GM19328 (cell line): ENCODE data around the gene IP6K1.
"Not testable (repeated sequence)": the region's sequence is repeated elsewhere in the genome, so short reads cannot be mapped to it uniquely, and the experiment has no call there.

Source experiments
- ATAC-seq: cut with Tn5 transposase; IDR thresholded peaks from one replicate; pipeline ENCODE4 v1.9.1; 2021; ENCODE audit warnings: mild to moderate bottlenecking, moderate library complexity; ENCODE audit not compliant: unreplicated experiment

The IP6K1 gene

DNA sequence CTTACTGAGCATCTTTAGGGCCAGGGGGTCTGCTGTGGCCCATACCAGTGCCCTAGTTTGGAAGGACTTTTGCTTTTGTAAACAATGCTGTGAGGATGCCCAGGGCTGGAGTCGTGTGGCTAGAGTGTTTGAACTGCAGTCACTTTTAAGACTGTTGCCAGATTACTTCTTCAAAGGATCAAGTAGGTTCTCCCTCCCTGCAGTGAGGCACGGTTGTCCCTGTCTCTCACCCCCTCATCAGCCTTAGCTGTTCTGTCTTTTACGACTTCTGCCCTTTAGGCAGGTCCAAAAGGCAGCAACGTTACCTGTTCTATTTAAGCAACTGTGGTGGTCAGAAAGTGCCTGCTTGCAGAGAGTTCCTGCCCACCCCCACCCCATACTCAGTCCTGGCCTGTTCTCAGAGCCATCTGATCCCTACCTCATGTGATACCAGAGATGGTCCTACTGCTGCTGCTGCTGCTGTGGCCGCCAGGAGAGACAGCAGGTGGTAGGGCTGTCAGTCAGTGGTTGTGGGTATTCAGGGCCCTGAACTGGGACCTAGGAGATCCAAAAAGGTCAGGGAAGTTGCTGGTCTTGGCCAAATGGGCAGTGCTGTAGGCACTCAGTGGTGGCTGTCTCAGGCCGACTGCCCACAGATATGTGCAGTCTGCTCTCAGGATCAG is 91.8 kb downstream of the IP6K1 start:
- not testable (repeated sequence) for ATAC-seq

DNA sequence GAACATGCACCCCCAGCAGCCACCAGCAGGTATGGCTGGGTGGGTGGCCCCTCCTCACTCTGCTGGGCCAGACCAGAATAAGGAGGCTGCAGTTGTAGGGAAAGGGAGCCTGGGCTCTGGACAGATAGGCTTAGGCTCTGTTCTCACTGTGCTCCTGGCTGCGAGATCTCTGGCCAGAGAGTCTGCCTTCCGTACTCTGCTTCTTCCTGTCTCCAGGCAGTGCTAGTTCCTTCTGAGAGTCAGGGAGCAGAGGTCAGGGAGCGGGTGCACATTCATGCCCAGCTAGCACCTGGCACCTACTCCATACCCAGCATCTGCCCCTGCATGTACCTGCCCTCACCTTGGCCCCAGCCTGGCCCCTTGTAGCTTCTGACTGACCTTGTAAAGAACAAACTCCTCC is 94.9 kb downstream of the IP6K1 start:
- ATAC-seq: not testable (repeated sequence)

DNA sequence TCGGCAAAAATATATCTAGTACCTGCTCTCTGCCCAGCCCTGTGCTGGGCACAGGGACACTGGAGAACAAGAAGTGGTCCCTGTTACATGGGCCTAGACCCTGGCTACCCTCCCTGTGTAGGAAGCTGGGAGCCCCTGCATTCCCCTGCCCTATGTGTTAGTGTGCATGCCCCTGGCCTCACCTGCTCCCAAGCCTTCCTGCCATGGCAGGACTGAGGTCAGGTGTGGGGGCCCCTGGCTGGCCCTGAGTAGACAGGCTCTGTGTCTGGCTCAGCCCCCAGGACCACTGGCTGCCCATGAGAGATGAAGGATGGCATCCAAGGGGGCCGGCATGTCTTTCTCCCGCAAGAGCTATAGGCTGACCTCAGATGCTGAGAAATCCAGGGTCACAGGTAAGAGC is 95.5 kb downstream of the IP6K1 start:
- ATAC-seq: not testable (repeated sequence)

DNA sequence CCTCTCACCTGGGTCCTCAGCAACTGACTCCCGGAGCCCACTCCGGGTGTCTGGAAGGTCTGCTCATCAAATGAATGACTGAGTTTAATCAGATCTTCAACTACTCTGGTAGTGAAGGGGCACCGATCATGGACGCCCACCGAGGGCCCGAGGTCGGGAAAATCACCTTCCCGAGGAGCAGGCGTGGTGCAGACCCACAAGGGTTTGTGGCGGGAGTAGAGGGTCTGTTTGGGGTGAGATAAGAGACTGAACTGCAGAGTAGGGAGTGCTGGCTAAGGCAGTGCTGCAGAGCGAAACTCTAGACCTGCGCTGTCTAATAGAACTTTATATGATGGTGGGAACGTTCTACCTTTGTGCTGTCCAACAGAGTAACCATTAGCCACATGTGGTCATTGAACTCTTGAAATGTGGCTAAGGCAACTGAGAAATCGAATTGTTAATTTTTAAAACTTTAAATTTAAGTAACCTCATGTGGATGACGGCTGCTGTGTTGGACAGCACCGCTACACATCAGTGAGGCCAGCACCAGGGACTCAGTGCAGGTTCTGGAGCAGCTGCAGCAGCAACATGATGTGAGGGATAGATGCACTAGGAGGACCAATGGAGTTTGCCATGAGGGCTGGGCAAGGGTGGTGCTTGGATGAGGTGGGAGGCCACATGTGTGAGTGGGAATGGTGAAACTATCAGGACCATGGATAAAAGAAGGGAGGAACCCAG is 96.3 kb downstream of the IP6K1 start:
- ATAC-seq: not testable (repeated sequence)

DNA sequence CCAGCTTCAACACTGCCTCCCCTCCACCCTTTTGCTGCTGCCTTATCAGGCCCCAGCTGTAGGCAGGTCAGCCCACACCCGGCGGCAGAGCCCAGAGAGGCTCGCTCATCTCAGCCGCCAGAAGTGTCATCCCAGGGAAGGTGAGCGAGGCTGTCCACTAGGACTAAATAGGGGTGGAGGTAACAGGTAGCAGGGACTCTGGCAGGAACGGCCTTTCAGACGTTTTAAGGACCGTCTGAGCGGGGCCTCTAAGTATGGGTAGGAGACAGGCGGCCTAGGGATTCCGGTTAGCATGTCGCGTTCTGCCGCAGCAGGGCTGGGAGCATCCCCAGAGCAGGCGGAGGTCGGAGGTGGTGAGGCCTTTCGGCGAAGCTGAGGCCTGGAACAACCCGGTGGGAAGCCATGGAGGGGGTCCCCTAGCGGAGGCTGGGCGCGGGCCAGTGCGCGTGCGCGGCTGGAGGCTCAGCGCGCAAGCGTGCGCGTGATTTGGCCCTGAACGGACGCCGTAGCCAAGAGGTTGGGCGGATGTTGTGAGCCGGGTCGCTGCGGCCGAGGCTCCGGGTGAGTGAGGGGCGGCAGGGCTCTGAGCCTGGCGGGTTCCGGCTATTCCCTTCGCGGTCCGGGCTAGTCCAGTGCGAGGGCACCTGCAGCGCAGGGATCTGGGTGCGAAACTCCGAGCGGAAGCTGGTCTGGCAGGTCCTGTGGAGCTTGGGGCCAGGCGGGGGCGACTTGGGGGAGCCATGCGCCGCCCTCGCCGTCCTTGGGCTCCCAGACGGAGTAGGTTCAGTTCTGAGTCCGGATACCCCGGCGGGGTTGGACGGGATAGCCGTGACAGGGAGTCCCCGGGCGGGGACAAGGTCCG is 97.1 kb downstream of the IP6K1 start, which contains the start of the genes MST1 and RNF123:
Gene MST1, minus strand, starts transcription at position 429 of the 862 bp plus-strand sequence. CDS start 783 bp downstream, outside the sequence.
Gene RNF123, plus strand, starts transcription at position 512 of the 862 bp plus-strand sequence. CDS start 1,609 bp downstream, outside the sequence.
- ATAC-seq: peak; percentile 67

DNA sequence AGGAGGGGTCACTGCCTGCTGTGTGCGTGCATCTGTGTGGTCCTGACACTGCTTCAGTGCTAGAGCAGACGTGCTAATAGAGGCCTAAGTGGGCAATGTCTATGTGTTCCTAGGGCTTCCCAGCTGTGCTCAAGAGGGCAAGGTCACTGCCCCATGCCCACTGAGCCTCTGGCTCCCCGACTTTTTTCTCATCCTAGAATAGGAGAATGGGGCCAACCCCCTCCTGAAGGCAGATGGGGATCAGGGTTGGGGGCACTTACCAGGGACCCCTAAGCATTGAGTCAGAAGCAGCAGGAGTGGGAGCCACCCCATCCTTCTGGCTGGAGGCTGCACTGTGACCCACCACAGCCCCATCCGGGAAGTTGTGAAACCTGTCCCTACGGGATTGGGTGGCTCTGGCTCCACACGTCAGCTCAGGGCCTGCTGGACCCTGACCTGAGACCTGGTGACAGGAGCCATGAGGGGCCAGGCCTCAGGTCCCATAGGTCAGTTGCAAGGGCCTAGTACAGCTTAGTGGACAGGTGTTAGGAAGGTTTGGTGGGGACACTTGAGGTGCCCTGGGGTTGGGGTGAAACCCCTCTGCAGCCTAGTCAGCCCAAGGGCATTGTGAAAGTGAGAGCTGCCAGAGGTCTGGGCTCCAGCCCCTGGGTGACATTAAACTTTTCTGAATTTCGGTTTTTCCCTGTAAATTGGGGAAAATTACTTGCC is 97.8 kb downstream of the IP6K1 start:
- not testable (repeated sequence) for ATAC-seq

DNA sequence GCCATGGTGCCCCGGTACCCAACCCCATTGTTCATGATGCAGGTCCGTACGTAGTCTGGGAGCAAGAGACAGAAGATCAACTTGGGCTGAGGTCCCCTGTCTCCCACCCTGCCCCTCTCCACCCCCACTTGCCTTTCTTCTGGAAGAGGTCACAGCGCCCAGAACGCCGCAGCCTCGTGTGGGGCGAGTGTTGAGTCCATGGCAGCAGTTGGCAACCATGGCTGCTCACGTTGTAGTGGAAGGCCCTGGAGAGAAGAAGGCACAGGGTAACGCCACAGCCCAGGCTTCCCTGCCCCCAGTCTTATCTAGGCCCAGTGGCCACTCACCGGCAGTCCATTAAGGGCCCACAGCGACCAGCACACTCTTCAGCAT is 98.9 kb downstream of the IP6K1 start:
- not testable (repeated sequence) for ATAC-seq

DNA sequence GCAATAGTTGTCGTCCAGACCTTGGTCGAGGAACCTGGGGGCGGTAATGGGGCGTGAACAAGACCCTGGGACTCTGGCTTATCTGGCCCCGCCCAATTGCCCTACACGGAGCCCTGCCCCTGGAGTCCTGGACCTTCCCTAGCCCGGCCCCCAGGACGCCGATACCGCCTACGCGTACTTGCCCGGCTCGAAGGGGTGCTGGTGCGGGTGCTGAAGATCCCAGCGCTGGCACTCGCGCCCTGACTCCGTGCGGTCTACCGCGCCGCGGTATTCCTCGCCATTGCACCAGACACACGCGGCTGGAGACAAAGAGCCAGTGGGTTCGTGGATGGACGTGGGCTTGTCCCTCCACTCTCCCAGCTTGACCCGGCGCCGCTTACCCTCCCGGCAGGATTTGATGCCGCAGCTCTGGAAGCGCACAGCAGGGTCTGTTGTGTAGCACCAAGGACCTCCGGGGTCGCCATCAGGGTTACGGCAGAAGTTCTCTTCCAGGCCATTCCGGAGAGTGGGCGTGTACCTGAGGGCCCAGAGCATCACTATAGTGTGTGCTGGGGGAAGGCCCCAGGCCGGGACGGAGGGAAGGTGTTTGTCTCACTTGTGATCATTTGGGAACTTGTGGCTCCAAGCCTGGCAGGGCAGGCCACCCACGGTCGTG is 99.4 kb downstream of the IP6K1 start:
- ATAC-seq: not testable (repeated sequence)

DNA sequence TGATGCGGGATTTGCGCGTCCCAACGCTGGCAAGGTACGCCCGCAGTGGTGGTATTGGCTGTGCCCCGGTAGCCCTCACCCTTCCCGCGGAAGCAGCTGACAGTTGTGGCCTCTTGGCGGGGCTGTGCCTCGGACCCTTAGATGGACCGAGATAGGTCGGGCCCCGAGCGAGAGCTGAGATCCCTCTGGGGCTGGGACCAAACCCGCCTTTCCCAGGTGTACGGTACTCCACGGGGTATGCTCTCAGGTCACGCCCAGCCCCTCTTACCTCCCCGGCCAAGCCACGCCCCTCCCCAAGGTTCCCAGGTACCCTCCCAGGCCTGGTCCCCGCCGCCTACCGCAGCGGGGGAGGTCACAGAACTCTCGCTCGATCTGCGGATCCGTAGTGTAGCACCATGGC is 100.0 kb downstream of the IP6K1 start:
- ATAC-seq: not testable (repeated sequence)

DNA sequence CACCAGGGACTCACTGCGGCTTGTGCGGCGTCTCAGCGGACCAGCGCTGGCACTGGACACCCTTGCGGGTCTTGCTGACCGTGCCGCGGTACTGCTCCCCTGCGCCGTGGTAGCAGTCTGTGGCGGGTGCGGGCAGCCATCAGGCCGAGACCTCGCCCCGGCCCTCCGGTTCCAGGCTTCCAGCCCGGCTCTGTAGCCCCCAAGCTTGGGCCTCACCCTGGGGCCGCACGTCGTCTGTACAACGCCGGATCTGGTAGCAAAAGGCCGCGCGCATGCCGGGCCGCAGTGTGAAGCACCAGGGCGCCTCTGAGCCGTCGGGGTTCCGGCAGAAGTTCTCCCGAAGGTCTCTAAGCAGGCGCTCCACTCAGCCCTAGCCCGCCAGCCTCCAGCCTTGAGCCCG is 100.5 kb downstream of the IP6K1 start:
- not testable (repeated sequence) for ATAC-seq

DNA sequence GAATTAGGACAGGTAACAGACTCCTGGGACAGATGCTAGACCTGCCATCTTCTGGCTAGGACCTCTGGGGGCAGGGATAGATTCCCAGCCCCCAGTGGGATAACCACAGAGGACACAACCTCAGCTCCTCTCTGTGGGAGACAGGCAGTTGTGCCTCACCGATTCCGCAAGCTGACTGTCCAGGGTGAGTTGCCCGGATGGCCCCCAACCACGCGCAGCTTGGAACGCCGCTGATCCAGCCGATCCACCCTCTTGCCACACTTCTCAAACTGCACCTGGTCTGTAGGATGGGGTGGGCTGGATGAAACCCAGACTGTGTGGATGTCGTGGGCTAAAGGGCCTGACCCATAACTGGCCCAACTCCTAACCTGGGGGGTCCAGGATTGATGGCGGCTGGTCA is 101.2 kb downstream of the IP6K1 start:
- ATAC-seq: not testable (repeated sequence)

DNA sequence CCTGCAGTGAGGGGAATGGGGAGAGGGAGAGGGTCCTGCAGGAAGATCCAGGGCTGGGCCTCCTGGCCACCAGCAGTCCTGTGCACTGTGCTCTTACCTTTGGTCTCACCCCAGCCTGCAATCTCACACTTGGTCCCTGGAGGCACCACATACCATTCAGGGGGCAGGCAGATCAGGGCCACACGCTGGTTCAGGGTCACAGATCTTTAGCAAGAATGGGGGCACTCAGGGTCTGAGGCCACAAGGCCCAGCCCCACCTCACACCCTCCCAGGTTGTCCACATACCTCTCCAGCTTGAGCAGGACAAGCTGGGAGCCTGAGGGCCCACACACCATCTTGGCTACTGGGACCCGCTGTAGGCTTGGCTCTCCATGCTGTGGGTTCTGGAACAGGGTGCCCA is 101.9 kb downstream of the IP6K1 start:
- ATAC-seq: not testable (repeated sequence)

DNA sequence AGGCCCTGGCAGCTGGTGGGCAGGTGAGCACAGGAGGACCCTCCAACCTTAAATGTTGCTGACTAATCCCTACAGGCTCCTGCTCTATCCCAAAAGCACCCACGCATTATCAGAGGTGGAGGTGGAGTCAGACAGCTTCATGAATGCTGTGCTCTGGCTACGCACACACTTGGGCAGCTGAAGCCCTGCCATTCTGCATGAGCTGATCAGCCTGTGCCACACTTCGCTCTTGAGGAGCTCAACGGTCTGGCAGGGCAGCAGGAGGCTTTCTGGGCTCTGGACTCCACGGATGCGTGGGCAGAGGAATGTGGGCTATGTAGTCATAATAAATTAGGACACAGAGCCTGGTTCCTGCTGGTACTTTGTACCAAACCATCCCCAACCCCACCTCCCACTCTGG is 103.2 kb downstream of the IP6K1 start:
- ATAC-seq: no peak

DNA sequence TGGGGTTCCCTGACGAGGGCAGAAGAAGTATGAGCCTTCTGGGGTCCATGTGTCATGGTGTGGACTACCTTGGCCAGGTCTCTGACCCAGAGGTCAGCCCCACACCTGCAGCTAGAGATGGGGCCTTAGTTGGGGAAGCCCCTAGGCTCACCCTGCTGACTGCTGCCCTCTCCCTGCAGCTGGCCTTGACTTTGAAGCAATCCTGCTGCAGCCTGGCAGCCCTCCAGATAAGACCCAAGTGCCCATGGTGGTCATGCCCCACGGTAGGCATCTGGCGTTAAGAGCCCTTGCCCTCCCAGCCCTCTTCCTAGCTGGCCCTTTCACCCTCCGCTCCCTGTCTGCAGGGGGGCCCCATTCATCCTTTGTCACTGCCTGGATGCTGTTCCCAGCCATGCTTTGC is 104.8 kb downstream of the IP6K1 start:
- no peak for ATAC-seq

DNA sequence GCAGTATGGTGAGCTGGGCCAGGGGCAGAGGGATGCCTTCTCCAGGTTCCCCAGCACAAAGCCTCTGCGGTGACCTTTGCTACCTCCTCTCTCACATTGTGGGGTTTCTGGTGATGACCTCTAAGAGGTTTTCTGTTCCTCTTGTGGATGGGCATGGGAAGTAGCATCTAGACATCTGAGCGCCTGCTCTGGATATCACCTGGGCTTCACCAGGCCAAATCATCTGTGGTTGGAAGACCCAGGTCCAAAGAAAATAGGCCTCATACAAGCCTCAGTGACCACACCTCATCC is 105.2 kb downstream of the IP6K1 start:
- no peak for ATAC-seq

DNA sequence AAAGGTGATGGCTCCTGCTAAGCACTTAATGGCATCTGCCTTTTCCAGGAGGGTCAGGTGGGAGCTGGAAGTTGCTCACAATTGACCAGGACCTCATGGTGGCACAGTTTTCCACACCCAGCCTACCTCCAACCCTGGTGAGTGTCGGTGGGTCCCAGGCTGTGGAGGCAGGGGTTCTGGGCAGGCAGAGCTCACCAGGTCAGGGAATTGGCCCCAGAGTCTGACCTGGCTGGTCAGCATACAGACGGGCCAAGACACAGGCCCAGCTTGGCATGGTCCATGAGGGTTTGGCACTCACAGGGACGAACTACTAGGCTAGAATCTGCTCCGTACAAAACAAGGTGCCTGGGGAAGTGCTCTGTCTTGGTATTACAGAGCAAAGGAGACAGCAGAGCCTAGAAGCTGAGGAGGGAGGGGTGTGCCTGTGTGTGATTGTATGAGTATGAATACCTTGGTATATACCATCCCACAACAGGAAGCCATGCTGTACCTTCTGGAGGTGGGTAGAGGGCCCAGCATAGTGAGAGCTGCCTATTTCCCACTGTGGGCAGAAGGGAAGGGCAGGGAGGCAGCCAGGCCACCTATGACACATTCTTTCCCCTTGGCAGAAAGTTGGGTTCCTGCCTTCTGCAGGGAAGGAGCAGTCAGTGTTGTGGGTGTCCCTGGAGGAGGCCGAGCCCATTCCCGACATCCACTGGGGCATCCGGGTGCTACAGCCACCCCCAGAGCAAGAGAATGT is 105.7 kb downstream of the IP6K1 start:
- ATAC-seq: no peak

DNA sequence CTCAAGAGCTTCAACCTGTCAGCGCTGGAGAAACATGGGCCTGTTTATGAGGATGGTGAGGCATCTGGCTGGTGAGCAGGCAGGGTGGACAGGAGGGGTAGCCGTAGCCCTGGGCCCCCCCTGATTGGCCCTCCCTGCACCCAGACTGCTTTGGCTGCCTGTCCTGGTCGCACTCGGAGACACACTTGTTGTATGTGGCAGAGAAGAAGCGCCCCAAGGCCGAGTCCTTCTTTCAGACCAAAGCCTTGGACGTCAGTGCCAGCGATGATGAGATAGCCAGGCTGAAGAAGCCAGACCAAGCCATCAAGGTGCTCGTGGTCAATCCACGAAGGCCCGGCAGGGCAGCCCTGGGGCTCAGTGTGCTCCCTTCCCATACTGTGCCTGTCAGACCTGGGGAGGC is 110.4 kb downstream of the IP6K1 start:
- ATAC-seq: no peak

DNA sequence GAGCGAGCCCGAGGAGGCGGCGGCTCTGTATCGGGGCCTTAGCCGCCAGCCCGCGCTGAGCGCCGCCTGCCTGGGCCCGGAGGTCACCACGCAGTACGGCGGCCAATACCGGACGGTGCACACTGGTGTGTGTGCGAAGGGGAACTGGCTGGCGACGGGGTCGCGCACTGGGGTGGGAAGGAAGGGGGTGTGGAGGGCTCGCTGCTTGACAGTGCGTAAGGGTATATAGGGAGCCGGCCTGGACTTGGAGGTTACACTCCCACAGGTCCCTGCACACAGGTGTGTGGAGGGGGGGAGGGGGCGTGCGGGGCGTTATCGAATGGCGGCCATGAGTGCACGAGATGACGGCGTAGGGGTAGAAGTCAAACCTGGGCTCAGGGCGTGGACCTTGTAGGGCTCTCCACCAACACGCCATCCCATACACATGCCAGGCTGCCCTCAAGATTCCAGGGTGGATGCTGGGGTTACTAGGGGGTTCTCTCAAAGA is 111.8 kb downstream of the IP6K1 start:
- ATAC-seq: peak; percentile 25
